22Rv1 (cell line): ENCODE results near the gene SFXN5.

Experiments
- ZFX ChIP-seq: fragments of 450-650 bp; IDR thresholded peaks from 2 replicates; pipeline ENCODE4 v1.6.1; 2017; ENCODE audit warnings: antibody characterized with exemption, borderline replicate concordance
- TF ChIP-seq, protein P1 (sequence below): fragments of 450-650 bp; IDR thresholded peaks from 2 replicates; pipeline ENCODE4 v1.5.1; 2017; ENCODE audit warnings: mild to moderate bottlenecking

DNA sequence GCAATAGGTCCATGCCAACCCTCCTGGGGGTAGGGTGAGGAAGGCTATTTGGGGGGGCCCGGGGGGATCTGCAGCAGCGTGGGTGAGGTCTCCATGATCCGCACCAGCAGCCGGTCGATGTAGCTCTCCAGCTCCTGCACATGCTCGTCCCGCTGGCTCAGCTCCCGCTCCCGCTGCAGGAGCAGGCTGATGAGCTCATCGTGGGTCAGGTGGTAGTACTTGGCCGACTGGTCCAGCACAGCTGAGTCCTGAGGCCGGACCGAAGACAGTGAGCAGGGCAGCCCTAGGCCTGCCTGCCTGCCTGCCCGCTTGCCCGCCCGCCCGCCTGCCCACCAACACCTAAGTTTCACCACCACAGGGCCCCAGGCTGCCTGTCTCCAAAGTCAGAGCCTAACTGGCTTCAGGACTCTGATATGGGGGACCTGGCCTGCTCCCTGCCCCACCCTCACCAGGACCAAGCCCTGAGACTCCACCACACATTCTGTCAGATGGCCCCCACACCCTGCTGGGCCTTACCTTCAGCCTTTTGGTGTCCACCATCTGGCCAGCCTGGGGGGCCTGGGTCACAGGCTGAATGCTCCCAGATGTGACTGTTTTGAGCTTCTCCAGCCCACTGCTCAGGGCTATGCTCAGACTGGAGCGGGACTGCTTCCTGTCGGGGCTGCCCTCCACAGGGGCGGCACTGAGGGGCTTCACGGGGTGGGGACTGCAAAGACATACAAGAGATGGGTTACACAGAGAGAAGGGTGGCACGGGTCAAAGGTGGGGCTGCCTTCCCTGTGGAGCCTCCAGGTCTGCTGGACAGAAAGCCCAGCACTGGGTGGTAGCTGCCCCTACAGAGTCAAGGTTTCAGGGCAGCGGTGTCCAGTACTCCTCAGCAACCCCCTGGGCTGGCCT lies 4.2 kb upstream of the SFXN5 start:
- TF ChIP-seq, protein P1, sequence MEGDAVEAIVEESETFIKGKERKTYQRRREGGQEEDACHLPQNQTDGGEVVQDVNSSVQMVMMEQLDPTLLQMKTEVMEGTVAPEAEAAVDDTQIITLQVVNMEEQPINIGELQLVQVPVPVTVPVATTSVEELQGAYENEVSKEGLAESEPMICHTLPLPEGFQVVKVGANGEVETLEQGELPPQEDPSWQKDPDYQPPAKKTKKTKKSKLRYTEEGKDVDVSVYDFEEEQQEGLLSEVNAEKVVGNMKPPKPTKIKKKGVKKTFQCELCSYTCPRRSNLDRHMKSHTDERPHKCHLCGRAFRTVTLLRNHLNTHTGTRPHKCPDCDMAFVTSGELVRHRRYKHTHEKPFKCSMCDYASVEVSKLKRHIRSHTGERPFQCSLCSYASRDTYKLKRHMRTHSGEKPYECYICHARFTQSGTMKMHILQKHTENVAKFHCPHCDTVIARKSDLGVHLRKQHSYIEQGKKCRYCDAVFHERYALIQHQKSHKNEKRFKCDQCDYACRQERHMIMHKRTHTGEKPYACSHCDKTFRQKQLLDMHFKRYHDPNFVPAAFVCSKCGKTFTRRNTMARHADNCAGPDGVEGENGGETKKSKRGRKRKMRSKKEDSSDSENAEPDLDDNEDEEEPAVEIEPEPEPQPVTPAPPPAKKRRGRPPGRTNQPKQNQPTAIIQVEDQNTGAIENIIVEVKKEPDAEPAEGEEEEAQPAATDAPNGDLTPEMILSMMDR, result no peak
- no peak for TF ChIP-seq ZFX
